SK-N-SH treated with all-trans-retinoic acid at 6 μM for 48 hours (cell line): Measurements from ENCODE around the gene EMX2.

Experiments used
- ATAC-seq: fragments of 200-7000 bp; cut with Tn5 transposase; 3 replicates; pipeline ENCODE4 v1.9.1; 2020; ENCODE audit warnings: mild to moderate bottlenecking, moderate library complexity
- BACH2 ChIP-seq: fragments of 250-450 bp; sonication (Bioruptor Pico); IDR thresholded peaks from 2 replicates; pipeline ENCODE4 v1.9.0; 2021; ENCODE audit warnings: mild to moderate bottlenecking, borderline replicate concordance
- CSDC2 ChIP-seq: fragments of 250-450 bp; sonication (Bioruptor Pico); IDR thresholded peaks from 2 replicates; pipeline ENCODE4 v1.5.0; 2020; ENCODE audit warnings: mild to moderate bottlenecking, moderate library complexity
- CSRNP3 ChIP-seq: fragments of 250-450 bp; sonication (Bioruptor Pico); IDR thresholded peaks from 2 replicates; pipeline ENCODE4 v1.5.1; 2021; ENCODE audit warnings: mild to moderate bottlenecking, moderate library complexity
- ESRRG ChIP-seq: fragments of 250-450 bp; sonication (Bioruptor Pico); IDR thresholded peaks from 2 replicates; pipeline ENCODE4 v1.6.1; 2021; ENCODE audit warnings: mild to moderate bottlenecking
- GLIS3 ChIP-seq: fragments of 250-450 bp; sonication (Bioruptor Pico); IDR thresholded peaks from 2 replicates; pipeline ENCODE4 v1.5.0; 2020; ENCODE audit warnings: mild to moderate bottlenecking, moderate library complexity
- ISL1 ChIP-seq: fragments of 250-450 bp; sonication (Bioruptor Pico); IDR thresholded peaks from 2 replicates; pipeline ENCODE4 v2.1.2; 2022; ENCODE audit warnings: mild to moderate bottlenecking, moderate library complexity
- OSR1 ChIP-seq: fragments of 250-450 bp; sonication (Bioruptor Pico); IDR thresholded peaks from 2 replicates; pipeline ENCODE4 v1.8.0; 2022; ENCODE audit warnings: moderate library complexity, mild to moderate bottlenecking, inconsistent platforms
- POU6F1 ChIP-seq: fragments of 250-450 bp; sonication (Bioruptor Pico); IDR thresholded peaks from 2 replicates; pipeline ENCODE4 v1.8.0; 2021; ENCODE audit warnings: low read depth, mild to moderate bottlenecking, moderate library complexity, borderline replicate concordance
- PPARA ChIP-seq: fragments of 250-450 bp; sonication (Bioruptor Pico); IDR thresholded peaks from 2 replicates; pipeline ENCODE4 v1.5.0; 2020; ENCODE audit warnings: mild to moderate bottlenecking, borderline replicate concordance
- RARB ChIP-seq: fragments of 250-450 bp; sonication (Bioruptor Pico); IDR thresholded peaks from 2 replicates; pipeline ENCODE4 v1.8.0; 2021; ENCODE audit warnings: mild to moderate bottlenecking, moderate library complexity
- SNAI2 ChIP-seq: fragments of 250-450 bp; sonication (Bioruptor Pico); IDR thresholded peaks from 2 replicates; pipeline ENCODE4 v1.5.0; 2020; ENCODE audit warnings: mild to moderate bottlenecking, moderate library complexity
- TCF4 ChIP-seq: fragments of 250-450 bp; sonication (Bioruptor Pico); IDR thresholded peaks from 2 replicates; pipeline ENCODE4 v1.8.0; 2021; ENCODE audit warnings: mild to moderate bottlenecking, moderate library complexity, borderline replicate concordance
- TOX ChIP-seq: fragments of 250-450 bp; sonication (Bioruptor Pico); IDR thresholded peaks from 2 replicates; pipeline ENCODE4 v1.8.0; 2021; ENCODE audit warnings: mild to moderate bottlenecking, moderate library complexity, borderline replicate concordance
- TSHZ2 ChIP-seq: fragments of 250-450 bp; sonication (Bioruptor Pico); IDR thresholded peaks from 2 replicates; pipeline ENCODE4 v1.5.0; 2020; ENCODE audit warnings: mild to moderate bottlenecking, moderate library complexity
- ZC3H10 ChIP-seq: fragments of 250-450 bp; sonication (Bioruptor Pico); IDR thresholded peaks from 2 replicates; pipeline ENCODE4 v1.5.1; 2021; ENCODE audit warnings: mild to moderate bottlenecking, moderate library complexity
- ZFP3 ChIP-seq: fragments of 250-450 bp; sonication (Bioruptor Pico); IDR thresholded peaks from 2 replicates; pipeline ENCODE4 v1.5.0; 2020; ENCODE audit warnings: mild to moderate bottlenecking, moderate library complexity
- ZNF565 ChIP-seq: fragments of 450-650 bp; formaldehyde crosslinking; conservative IDR thresholded peaks from 2 replicates; pipeline ENCODE4 v1.5.0; 2020; ENCODE audit warnings: low read depth, mild to moderate bottlenecking, moderate library complexity
- ZNF70 ChIP-seq: fragments of 450-650 bp; formaldehyde crosslinking; IDR thresholded peaks from 2 replicates; pipeline ENCODE4 v1.5.0; 2020; ENCODE audit warnings: mild to moderate bottlenecking, moderate library complexity
- ZNF8 ChIP-seq: fragments of 450-650 bp; formaldehyde crosslinking; IDR thresholded peaks from 2 replicates; pipeline ENCODE4 v1.5.0; 2020; ENCODE audit warnings: mild to moderate bottlenecking, moderate library complexity
- TF ChIP-seq, protein P1 (sequence below): fragments of 250-450 bp; sonication (Bioruptor Pico); IDR thresholded peaks from 2 replicates; pipeline ENCODE4 v1.5.1; 2020; ENCODE audit warnings: low read depth, mild to moderate bottlenecking, moderate library complexity

Gene EMX2

GRCh38 chr10:117544711-117545140, 2.2 kb downstream of the EMX2 start:
- TF ChIP-seq TOX (CRISPR knock-in tag) (no peak), CSRNP3 (CRISPR knock-in tag) (no peak), ZFP3 (CRISPR knock-in tag) (no peak), RARB (CRISPR knock-in tag) (no peak), SNAI2 (CRISPR knock-in tag) (no peak), TSHZ2 (no peak), GLIS3 (CRISPR knock-in tag) (no peak), TCF4 (CRISPR knock-in tag) (no peak), ISL1 (CRISPR knock-in tag) (no peak), ZNF565 (CRISPR knock-in tag) (no peak)
- ATAC-seq, result no peak

- TF ChIP-seq BACH2 (CRISPR knock-in tag), result no peak
- TF ChIP-seq TOX (CRISPR knock-in tag), result no peak
- no peak for TF ChIP-seq SNAI2 (CRISPR knock-in tag)
- TF ChIP-seq ISL1 (CRISPR knock-in tag), result no peak
- TF ChIP-seq ZNF8 (CRISPR knock-in tag), result no peak
- TF ChIP-seq, protein P1, sequence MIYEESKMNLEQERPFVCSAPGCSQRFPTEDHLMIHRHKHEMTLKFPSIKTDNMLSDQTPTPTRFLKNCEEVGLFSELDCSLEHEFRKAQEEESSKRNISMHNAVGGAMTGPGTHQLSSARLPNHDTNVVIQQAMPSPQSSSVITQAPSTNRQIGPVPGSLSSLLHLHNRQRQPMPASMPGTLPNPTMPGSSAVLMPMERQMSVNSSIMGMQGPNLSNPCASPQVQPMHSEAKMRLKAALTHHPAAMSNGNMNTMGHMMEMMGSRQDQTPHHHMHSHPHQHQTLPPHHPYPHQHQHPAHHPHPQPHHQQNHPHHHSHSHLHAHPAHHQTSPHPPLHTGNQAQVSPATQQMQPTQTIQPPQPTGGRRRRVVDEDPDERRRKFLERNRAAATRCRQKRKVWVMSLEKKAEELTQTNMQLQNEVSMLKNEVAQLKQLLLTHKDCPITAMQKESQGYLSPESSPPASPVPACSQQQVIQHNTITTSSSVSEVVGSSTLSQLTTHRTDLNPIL (CRISPR knock-in tag), result no peak
- TF ChIP-seq OSR1 (CRISPR knock-in tag), result no peak
- no peak for TF ChIP-seq ZFP3 (CRISPR knock-in tag)
- no peak for TF ChIP-seq ZNF565 (CRISPR knock-in tag)
- TF ChIP-seq CSDC2 (CRISPR knock-in tag), result no peak
- no peak for TF ChIP-seq POU6F1 (CRISPR knock-in tag)
- no peak for TF ChIP-seq PPARA (CRISPR knock-in tag)
- TF ChIP-seq ESRRG (CRISPR knock-in tag), result no peak
- no peak for TF ChIP-seq GLIS3 (CRISPR knock-in tag)
- no peak for TF ChIP-seq RARB (CRISPR knock-in tag)
- no peak for TF ChIP-seq ZC3H10 (CRISPR knock-in tag)
- no peak for ATAC-seq
Measured at GRCh38 chr10:117545141-117546019, 2.8 kb downstream of the EMX2 start.

DNA sequence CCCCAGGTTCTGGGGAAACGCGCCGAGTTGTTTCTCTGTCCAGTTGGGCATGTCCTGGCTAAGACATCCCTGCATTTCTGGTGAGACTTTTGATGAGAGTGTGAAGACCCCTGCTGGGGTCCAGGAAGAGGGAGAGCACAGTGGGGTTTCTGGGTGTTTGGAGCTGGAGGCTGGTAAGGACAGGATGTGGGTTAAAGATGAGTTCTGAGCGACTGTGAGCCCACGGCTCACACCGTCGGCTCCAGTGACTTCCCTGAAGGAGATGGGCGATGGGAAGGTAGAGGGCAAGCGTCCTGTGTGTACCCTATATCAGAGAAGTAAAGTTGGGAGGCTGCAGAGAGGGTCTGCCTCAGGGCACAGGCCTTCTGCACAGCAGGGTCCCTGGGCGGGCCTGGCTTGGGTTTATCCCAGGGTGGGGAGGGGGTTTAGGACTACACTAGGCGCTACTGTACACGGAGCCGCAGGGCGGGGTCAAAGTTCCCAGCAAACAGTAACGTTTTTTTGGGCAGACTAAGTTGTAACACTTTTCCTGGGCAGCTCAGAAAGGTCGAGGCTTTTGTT, 3.6 kb downstream of the EMX2 start:
- TF ChIP-seq BACH2 (CRISPR knock-in tag) (no peak), ISL1 (CRISPR knock-in tag) (no peak), RARB (CRISPR knock-in tag) (no peak), GLIS3 (CRISPR knock-in tag) (no peak), CSRNP3 (CRISPR knock-in tag) (no peak), ESRRG (CRISPR knock-in tag) (no peak), ZNF565 (CRISPR knock-in tag) (no peak), PPARA (CRISPR knock-in tag) (no peak), TSHZ2 (no peak), TCF4 (CRISPR knock-in tag) (no peak), ZNF70 (CRISPR knock-in tag) (no peak)
- ATAC-seq, result no peak
